K562 (cell line): ENCODE data around the gene CD109. TPM values are rescaled to one million over a fixed set of nuclear protein-coding genes. Genes with fewer than 3 reads are reported as not detected.

Experiments used
- ATAC-seq: fragments of 200-7000 bp; cut with Tn5 transposase; 3 replicates; pipeline ENCODE4 v1.9.1; 2020; ENCODE audit warnings: moderate library complexity
- BruUV-seq: library from RNA; stranded (reverse); fragments of 400-500 nt; replicated peaks from 2 replicates; lab custom pipeline; 2021; lab: Mats Ljungman, UMichigan
- CTCF ChIA-PET: fragments of 300-600 bp; formaldehyde crosslinking; extraction: SDS; loops from one replicate; lab custom pipeline; 2021; ENCODE audit warnings: low intra/inter-chr PET ratio; lab: Yijun Ruan, JAX
- POLR2A ChIA-PET: fragments of 300-600, 350-650 bp; sonication (Branson Sonifier 250); formaldehyde crosslinking; extraction: SDS; loops from one replicate; lab custom pipeline; 2021; ENCODE audit warnings: antibody characterized with exemption, inconsistent platforms; lab: Yijun Ruan, JAX
- DNase-seq, 4 experiments: peaks; one replicate each; pipeline versions ENCODE4 v3.0.0 to v3.0.0-alpha.2; 2011 to 2018; ENCODE audit warnings: low spot score in 3 of 4, mixed read lengths in 3 of 4; ENCODE audit errors: extremely low read depth in 1 of 4
- FAIRE-seq: peaks from 2 replicates; lab custom pipeline; 2011; peaks lifted over from hg19 to GRCh38; lab: Jason Lieb, UNC
- H2AFZ ChIP-seq: 2 replicates; pipeline ENCODE4 v1.6.0; 2011; ENCODE audit warnings: low read depth, low read length, control low read depth, inconsistent platforms
- H3K27ac ChIP-seq: fragments of 200-600 bp; 3 replicates; pipeline ENCODE4 v1.8.0; 2011; ENCODE audit warnings: low read depth, mild to moderate bottlenecking, control low read depth, inconsistent platforms, low read length, moderate library complexity, mixed read lengths; ENCODE audit errors: extremely low read depth
- H3K27me3 ChIP-seq, 2 experiments: fragments of 300-600 bp in 1 of 2; 2 replicates in 1 of 2; 3 replicates in 1 of 2; pipeline versions ENCODE4 v1.6.0 to v1.8.0; 2011; ENCODE audit warnings: inconsistent platforms in 2 of 2, low read length in 2 of 2, mild to moderate bottlenecking in 1 of 2, mixed read lengths in 1 of 2, moderate library complexity in 1 of 2; ENCODE audit not compliant: control insufficient read depth in 2 of 2, insufficient read depth in 2 of 2
- H3K36me3 ChIP-seq: fragments of 300-600 bp; 3 replicates; pipeline ENCODE4 v1.8.0; 2011; ENCODE audit warnings: mild to moderate bottlenecking, low read length, inconsistent platforms; ENCODE audit not compliant: control insufficient read depth, insufficient read depth
- H3K4me1 ChIP-seq, 2 experiments: fragments of 200-600 bp in 1 of 2; replicated peaks in 1 of 2; 2 replicates in 1 of 2; 3 replicates in 1 of 2; pipeline versions ENCODE4 v1.5.1 to v1.8.0; 2011; ENCODE audit warnings: inconsistent platforms in 2 of 2, low read length in 2 of 2, mild to moderate bottlenecking in 1 of 2, mixed read lengths in 1 of 2, moderate library complexity in 1 of 2; ENCODE audit not compliant: control insufficient read depth in 2 of 2, insufficient read depth in 2 of 2
- H3K4me2 ChIP-seq: 2 replicates; pipeline ENCODE4 v1.6.1; 2011; ENCODE audit warnings: low read length, control low read depth, inconsistent platforms, mixed read lengths; ENCODE audit not compliant: insufficient read depth
- H3K4me3 ChIP-seq: fragments of 200-600 bp; sonication (generic), shearing (Covaris generic); 2 replicates; pipeline ENCODE4 v1.5.1; 2016; ENCODE audit warnings: control low read depth, inconsistent platforms
- H3K79me2 ChIP-seq: fragments of 200-600 bp; 3 replicates; pipeline ENCODE4 v1.8.0; 2011; ENCODE audit warnings: low read length, inconsistent platforms; ENCODE audit not compliant: control insufficient read depth, insufficient read depth
- H3K9ac ChIP-seq, 2 experiments: 2 replicates each; pipeline versions ENCODE4 v1.6.0 to v1.6.1; 2011; ENCODE audit warnings: low read depth in 2 of 2, low read length in 2 of 2, control low read depth in 1 of 2, inconsistent platforms in 1 of 2, mild to moderate bottlenecking in 1 of 2, mixed read lengths in 1 of 2; ENCODE audit not compliant: insufficient read depth in 1 of 2
- H3K9me1 ChIP-seq: one replicate; pipeline ENCODE4 v1.6.0; 2011; ENCODE audit warnings: inconsistent platforms, mild to moderate bottlenecking, low read length, moderate library complexity; ENCODE audit not compliant: control insufficient read depth, insufficient read depth
- H3K9me3 ChIP-seq: replicated peaks from 2 replicates; pipeline ENCODE4 v1.5.1; 2011; ENCODE audit warnings: low read depth, low read length, inconsistent platforms; ENCODE audit not compliant: control insufficient read depth, insufficient read depth
- H4K20me1 ChIP-seq: replicated peaks from 2 replicates; pipeline ENCODE4 v1.6.1; 2011; ENCODE audit warnings: low read length, inconsistent platforms, mixed read lengths; ENCODE audit not compliant: control insufficient read depth, insufficient read depth
- ASH1L ChIP-seq: fragments of 450-650 bp; IDR thresholded peaks from 2 replicates; pipeline ENCODE4 v1.6.1; 2018; ENCODE audit warnings: borderline replicate concordance, mild to moderate bottlenecking, low read depth; ENCODE audit not compliant: partially characterized antibody
- BHLHE40 ChIP-seq: IDR thresholded peaks from 2 replicates; pipeline ENCODE4 v1.6.1; 2011; ENCODE audit warnings: low read length, improper control_type of control experiment
- EHMT2 ChIP-seq: fragments of 450-650 bp; IDR thresholded peaks from 2 replicates; pipeline ENCODE4 v1.6.1; 2018; ENCODE audit warnings: antibody characterized with exemption
- PRDM10 ChIP-seq: fragments of 450-650 bp; IDR thresholded peaks from 2 replicates; pipeline ENCODE4 v1.6.1; 2018; ENCODE audit not compliant: partially characterized antibody
- TEAD4 ChIP-seq, 2 experiments: sonication (generic) in 1 of 2; formaldehyde crosslinking in 1 of 2; IDR thresholded peaks; 2 replicates each; pipeline versions ENCODE4 v1.6.1 to v1.8.0; 2012 to 2022; ENCODE audit warnings: borderline replicate concordance in 1 of 2, inconsistent platforms in 1 of 2, low read length in 1 of 2, mild to moderate bottlenecking in 1 of 2, missing genetic modification reagents in 1 of 2
- ZBTB33 ChIP-seq: sonication (generic); formaldehyde crosslinking; IDR thresholded peaks from 2 replicates; pipeline ENCODE4 v1.8.1; 2023; ENCODE audit warnings: mild to moderate bottlenecking, missing genetic modification reagents
- ZNF197 ChIP-seq: fragments of 200-800 bp; sonication (Bioruptor generic); IDR thresholded peaks from 2 replicates; pipeline ENCODE4 v1.6.1; 2016; ENCODE audit warnings: low read depth, missing genetic modification characterization, missing compliant biosample characterization
- WGBS: fragments of 100-300 bp; shearing (Covaris generic); methylation state at CpG from one replicate; pipeline ENCODE4 v1.1.6; 2016; ENCODE audit warnings: low coverage, mixed read lengths; ENCODE audit not compliant: insufficient coverage; ENCODE audit errors: missing lambda C conversion rate; 5-methylcytosine and 5-hydroxymethylcytosine counted together
- in situ Hi-C: fragments of 300-500 bp; cut with MboI; formaldehyde crosslinking; loops from 4 replicates; pipeline ENCODE4 v1.15.0; 2018; ENCODE audit warnings: inconsistent platforms, mixed read lengths
- intact Hi-C: fragments of 100-400 bp; cut with micrococcal nuclease; formaldehyde crosslinking; loops from 2 replicates; pipeline ENCODE4 v1.14.2; 2022
- polyA plus RNA-seq, 8 experiments: library from polyadenylated mRNA; depleted of rRNA in 4 of 8; stranded (reverse) in 5 of 8; unstranded in 3 of 8; fragments of >200 nt; fragmentation: Nextera tagmentation in 2 of 8; fragmentation: Illumina TruSeq in 1 of 8; extraction: Ambion mirVana in 2 of 8; extraction: Trizol in 1 of 8; gene quantifications; 2 replicates each; pipeline versions ENCODE4 v1.2.1 to v1.2.3, GENCODE V29; 2011 to 2014; ENCODE audit warnings: inconsistent platforms in 1 of 8, missing spikeins in 1 of 8
- total RNA-seq, 7 experiments: library from RNA; depleted of rRNA in 6 of 7; stranded (reverse); fragments of >200 nt in 6 of 7; fragmentation: Illumina TruSeq in 2 of 7; extraction: Trizol in 2 of 7; gene quantifications; 2 replicates each; pipeline versions ENCODE4 v1.2.1 to v1.2.3, GENCODE V29; 2011 to 2021; ENCODE audit warnings: low replicate concordance in 1 of 7

The CD109 gene
- total and polyA plus RNA-seq, 9 of the 15 experiments (the other 6 are each of a cell fraction or from before 2014, with no cell fraction given), result under 0.01 to 0.22 (median 0.11) TPM

DNA sequence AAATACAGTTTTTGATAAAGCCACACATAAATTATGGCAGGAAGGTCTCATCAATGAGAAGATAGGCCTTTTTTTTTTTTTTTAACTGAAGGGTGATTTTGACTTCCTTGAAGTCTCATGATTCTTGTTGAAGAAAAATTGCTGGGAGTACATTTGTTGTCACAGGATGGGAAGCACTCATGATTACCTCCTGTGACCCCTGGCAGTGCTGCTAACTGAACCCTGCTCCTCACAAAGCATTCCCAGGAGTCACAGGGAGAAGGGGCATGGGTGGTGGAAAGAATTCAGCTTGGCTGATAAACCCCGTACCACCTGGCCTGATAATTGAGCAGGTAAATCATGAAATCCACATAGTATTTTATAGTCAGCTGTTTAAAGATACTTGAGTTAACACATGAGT is 86.9 kb downstream of the CD109 start:
- Histone ChIP-seq H3K9me3 (no peaks in the 10 kb centered on the region), H4K20me1 (no peaks in the 10 kb centered on the region), H3K4me2 (no peak overlapping the region), H2AFZ (no peak overlapping the region), H3K27me3 (no peaks in the 10 kb centered on the region), H3K27ac (no peak overlapping the region), H3K79me2 (no peaks in the 10 kb centered on the region), H3K9me1 (no peaks in the 10 kb centered on the region), H3K4me3 (no peak overlapping the region), H3K36me3 (no peaks in the 10 kb centered on the region), H3K4me1 (no peaks in the 10 kb centered on the region), H3K9ac (no peak overlapping the region)
- 0% methylated on average over 1 of the region's 1 CpG for WGBS
- POLR2A ChIA-PET, result no interaction called here
- intact Hi-C loops, result no loop called here
- no TSS peak for BruUV-seq
- ATAC-seq, result no peak
- DNase-seq, result no peak
- in situ Hi-C loops, result no loop called here
- no peak for FAIRE-seq
- CTCF ChIA-PET, result no interaction called here
- TF ChIP-seq ZNF197 (CRISPR knock-in tag), result no peak
- no peak for TF ChIP-seq PRDM10
- no peak for TF ChIP-seq ZBTB33 (CRISPR knock-in tag)
- no peak for TF ChIP-seq EHMT2
- TF ChIP-seq TEAD4 (IDR thresholded peaks at IDR 0.05; ENCODE audit: low read length), result no peak
- TF ChIP-seq TEAD4 (CRISPR knock-in tag; IDR thresholded peaks at IDR 0.05; ENCODE audit: borderline replicate concordance), result no peak
- no peak for TF ChIP-seq ASH1L
- no peak for TF ChIP-seq BHLHE40
